Stimulated activated CD8-positive, alpha-beta memory T cell treated with anti-CD3 and anti-CD28 coated beads, Interleukin-12 subunit alpha, Interleukin-12 subunit beta, amount 100 ng/mL, for 24 hours (primary cell): ENCODE measurements around the gene NME9.
A peak's percentile ranks its signal among the peaks of the same experiment; 100 is the strongest.
"Not testable (repeated sequence)": the region's sequence is repeated elsewhere in the genome, so short reads cannot be mapped to it uniquely, and the experiment has no call there.

Experiments used
- DNase-seq: peaks from one replicate; pipeline ENCODE4 v3.0.0-alpha.2; 2020; ENCODE audit errors: extremely low read depth

Gene NME9

DNA sequence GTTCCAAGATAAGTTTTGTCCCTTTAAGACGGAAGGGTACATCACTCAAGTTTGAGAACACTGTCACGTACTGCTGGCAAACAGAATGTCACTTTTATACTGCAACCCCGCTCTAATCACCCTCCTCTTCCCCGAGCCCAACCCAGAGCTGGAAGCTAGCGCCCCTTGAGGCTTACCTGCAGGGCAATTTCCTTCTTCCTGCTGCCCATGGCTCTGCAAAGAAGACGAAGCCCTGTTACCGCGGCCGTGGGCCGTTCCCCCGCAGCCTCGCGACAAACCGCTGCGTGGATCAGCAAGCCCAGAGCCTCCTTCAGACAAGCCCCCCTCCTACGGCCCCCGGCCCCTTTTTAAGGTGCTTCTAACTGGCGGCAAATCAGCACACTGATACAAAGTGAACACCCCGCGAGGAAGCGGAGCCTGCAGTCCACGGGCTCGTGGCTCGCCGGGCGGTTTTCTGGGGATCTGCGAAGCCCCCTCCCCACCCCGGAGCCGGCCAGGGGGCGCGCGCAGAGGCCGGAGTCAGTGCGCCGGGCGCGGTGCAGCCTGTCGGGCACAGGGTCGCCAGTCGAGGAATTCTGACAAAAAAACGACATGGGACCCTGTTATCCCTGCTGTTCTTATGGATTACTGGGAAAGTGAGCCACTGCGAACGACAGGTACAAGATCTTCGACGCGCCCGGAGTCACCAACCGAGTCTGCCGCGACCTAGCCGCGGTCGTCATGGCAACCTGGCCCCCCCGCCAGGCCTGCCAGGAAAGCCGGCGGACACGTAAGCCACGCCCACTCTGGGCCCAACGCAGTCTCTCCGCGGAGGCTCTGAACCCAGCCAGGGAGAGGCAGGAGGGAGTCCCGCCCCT is at the start of gene NME9:
NME9 (minus strand) TSS at position 725 of the 857 bp plus-strand sequence; CDS start at position 209, 516 bp downstream.
- DNase-seq = peak; percentile 80

DNA sequence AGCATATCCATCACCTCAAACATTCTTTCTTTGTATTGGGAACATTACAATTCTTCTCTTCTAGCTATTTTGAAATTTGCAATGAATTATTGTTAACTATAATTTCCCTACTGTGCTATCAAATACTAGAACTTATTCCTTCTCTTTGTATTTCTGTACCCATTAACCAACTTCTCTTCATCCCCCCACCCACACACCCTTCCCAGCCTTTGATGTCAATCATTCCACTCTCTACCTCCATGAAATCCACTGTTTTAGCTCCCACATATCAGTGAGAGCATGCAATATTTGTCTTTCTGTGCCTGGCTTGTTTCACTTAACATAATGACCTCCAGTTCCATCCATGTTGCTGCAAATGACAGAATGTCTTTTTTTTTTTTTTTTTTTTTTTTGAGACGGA is 49.3 kb upstream of the NME9 start:
- DNase-seq = no peak

- no peak for DNase-seq
Measured at GRCh38 chr3:138378331-138378730, 48.7 kb upstream of the NME9 start.

DNA sequence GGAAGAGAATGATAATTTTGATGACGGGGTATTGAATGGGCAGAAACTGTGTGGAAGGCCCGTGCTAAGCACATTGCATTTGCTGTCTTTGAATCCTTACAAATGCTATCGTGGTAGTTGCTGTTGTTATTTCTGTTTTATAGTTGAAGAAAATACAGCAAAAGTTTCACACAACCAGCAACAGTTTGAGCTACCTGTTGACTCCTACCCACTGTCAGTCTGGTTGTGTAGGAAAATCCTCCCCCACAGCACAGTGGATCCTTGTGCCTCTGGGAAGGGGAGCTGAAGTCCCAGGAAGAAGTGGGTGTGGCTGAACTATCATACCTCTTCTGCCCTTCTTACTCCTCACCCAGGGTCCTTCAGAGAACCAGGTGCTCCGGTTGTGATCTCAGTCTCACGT is 48.2 kb upstream of the NME9 start:
- DNase-seq = no peak

GRCh38 chr3:138377212-138377611 is 47.6 kb upstream of the NME9 start:
- DNase-seq = not testable (repeated sequence)

DNA sequence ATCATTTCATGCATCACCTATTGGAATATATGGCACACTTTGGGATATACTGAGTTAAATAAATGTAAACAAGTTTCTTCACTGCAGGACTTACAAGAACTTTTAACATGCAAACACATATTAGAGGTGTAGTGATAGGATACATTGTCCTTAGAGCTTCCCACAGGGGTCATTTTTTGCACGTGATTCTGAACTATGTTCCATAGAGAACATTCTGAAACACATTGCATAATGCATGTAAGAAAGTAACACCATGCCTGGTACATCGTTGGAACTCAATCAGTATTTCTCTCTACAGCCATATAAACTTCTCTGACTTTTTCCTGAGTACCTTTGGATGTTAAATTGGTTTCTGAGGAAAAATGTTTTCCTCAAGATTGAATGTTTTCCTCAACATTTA is 47.0 kb upstream of the NME9 start:
- no peak for DNase-seq

DNA sequence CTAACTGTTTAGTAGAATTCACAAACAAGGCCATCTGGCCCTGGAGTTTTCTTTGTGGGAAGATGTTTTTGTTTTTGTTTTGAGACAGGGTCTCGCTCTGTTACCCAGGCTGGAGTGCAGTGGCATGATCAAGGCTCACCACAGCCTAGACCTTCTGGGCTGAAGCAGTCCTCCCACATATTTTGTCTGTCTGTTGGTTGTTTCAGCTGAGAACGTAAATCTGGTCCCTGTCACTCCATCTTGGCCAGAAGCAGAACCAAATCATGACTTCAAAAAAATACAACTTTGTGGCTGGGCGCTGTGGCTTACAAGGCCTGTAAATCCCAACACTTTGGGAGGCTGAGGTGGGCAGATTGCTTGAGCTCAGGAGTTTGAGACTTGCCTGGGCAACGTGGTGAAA is 45.8 kb upstream of the NME9 start:
- DNase-seq = no peak

GRCh38 chr3:138374573-138375134 is 45.0 kb upstream of the NME9 start:
- no peak for DNase-seq

DNA sequence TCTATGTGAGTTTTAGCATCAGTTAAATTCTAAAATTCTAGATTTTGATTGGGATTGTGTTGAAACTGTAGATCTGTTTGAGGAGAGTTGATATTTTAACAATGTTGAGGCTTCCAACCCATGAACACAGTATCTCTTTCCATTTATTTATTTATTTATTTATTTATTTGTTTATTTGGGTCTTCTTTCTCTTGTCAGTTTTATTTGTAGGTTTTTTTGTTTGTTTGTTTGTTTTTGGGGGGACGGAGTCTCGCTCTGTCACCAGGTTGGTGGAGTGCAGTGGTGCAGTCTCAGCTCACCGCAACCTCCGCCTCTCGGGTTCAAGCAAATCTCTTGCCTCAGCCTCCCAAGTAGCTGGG is 44.1 kb upstream of the NME9 start:
- no peak for DNase-seq

DNA sequence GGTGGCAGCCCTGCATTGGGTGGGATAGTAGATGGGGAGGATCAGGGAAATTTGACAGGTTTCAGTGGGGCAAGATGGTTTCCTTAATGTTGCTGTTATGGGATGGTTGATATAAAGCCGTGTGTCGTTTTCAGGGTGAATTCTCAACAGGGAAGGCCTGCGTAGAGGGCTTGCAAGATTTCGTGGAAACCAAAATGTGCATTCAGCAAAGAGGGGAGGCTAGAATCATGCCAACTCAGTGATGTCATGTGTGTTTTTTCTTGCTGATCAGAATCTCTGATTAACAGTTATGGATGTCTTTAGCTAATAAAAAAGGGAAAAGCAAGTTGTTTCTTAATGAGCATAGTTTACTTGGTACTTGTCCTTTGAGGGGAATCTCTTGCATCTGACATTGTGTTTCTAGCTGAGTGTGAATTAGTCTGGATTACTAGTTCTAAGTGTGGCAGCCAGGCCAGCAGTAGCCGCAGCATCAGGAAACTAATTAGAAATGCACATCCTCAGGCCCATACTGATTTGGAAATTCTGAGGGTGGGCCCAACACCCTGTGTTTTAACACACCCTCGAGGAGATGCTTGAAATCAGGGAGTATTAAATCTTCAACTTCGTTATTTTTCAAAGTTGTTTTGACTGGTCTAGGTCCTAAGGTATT is 43.6 kb upstream of the NME9 start:
- no peak for DNase-seq

DNA sequence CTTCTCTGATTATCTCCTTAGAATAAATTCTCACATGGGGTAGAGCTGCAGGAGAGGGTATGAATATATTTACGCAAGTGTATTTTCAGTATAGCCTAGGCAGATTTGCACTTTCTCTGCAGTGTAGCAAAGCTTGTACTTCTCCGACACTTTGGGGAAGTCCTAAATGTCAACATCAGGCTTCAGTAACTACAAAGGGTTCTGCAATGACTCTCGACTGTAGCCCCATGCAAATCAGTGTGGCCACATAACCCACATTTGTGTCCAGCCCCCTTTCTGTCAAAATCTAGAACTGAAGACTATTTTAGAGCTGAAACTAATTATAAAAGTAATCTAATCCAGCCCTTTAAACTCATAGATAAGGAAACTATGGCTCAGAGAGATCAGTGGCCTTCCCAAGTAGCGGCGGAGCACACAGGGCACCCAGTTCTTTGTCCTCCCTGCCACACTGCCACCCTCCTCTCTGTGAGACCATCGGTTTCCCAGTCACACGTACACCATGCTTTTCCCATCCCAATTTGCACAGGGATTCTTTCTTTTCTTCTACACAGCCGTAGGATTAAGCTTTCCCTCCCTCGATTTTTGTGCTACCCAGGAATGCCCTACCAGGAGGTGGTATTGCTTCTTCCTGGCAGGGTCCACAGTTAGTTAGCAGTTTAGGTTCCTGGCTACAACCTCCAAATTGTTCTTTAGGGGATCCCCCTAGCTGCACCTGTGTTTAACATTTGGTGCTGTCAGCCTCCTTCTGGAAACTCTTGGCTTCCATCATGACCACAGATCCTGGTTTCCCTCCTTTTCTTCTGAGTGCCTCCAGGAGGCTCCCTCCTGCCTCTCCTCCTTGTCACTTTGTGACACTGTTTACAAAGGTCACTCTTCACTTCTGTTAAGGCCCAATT is 41.7 kb upstream of the NME9 start:
- DNase-seq = no peak

GRCh38 chr3:138370321-138370720 is 40.7 kb upstream of the NME9 start:
- no peak for DNase-seq

DNA sequence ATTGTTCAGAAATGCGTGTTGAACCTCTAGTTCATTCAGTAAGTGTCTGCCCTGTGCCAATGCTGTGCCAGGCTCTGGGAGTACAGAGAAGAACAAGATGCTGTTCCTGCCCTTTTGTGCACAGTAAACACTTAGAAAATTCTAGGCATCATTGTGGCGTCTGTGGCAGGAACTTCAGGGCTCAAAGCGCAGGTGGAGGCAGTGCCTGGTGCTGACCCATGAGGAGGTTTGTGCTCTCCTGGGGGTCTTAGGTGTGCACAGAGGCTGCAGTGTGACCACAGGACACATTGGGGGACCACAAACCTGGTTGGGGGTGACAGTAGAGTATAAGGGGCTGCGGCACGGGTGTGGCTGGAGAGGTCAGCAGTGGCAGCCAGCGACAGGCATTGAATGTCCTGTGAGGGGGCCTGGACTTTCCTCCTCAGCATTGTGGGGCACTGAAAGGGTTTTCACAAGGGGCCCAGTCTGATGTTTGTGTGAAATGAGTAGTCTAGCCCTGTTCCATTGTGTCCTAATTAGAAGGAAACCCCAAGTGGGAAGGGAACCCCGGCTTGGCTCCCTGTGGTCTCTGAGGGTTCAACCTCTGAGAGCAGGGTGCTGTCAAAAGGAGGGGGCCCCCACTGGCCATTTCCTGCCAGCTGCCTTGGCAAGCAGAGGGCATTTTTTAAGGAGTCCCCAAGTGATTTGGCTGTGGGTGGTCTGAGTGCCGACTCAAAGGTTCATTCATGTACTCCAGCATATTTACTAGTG is 39.7 kb upstream of the NME9 start:
- DNase-seq = no peak

DNA sequence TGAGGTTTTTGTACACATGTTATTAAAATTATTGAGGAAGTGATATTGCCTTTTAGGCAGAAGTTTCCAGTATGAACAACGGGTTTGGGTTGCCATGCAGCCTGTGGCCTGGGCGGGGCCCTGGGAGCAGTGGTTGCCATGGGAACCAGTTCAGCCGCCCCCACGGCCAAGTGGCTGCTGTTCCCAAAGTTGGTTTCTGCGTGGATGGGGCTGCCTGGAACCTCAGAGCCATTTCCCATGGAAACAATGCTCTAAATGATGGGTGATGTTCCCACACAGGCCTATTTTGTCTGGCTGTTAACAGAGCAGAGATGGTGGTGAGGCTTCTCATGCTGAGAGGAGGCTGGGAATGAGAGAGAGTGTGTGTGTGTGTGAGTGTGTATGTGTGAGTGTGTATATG is 38.3 kb upstream of the NME9 start:
- DNase-seq = no peak

DNA sequence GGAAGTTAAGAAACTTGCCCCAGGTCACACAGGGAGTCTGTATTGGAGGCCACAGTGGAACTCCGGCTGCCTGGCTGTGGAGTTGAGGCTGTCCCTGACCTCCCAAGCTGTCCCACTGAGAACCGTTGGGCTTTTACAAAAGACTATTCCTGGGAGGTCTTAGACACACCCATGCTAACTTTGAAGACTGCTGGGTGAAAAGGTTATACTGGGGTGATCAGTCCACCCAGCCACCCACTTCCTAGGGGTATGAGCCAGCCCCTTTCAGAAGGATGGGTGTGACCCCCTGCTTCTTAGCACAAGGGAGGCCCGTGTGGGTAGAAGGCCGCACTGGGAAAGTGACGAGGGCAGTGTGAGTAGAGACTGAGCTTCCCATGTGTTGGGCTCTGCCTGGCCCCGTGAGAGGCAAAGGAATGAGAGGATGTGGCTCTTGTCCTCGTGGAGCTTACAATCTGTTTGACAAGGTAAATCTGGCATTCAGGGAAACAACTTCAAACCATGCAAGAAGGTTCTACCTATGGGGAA is 37.7 kb upstream of the NME9 start:
- DNase-seq = no peak

GRCh38 chr3:138366006-138366759 is 36.5 kb upstream of the NME9 start:
- DNase-seq = no peak

GRCh38 chr3:138365253-138365555 is 35.6 kb upstream of the NME9 start:
- DNase-seq = no peak

GRCh38 chr3:138364356-138365252 is 35.0 kb upstream of the NME9 start:
- no peak for DNase-seq

DNA sequence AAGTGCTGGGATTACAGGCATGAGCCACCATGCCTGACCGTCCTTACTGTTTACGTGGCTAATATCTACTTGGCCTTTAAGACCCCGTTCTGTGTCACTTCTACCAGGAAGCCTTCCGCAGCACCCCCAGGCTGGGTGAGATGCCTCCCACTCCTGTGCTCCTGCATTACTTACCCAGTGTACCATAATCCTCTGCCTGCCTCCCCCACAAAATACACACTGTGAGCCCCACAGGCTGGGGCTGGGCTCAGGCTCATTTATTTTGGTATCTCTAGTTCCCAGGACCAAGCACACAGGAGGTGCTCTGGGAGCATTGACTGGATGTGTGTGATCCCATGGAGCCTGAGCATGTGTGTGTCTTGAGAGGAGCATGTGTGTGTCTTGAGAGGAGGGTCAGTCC is 33.7 kb upstream of the NME9 start:
- no peak for DNase-seq

GRCh38 chr3:138362538-138362937 is 32.9 kb upstream of the NME9 start:
- no peak for DNase-seq
